GM18499 (cell line): ENCODE measurements around the gene CPED1.
"Not testable (repeated sequence)": the region's sequence is repeated elsewhere in the genome, so short reads cannot be mapped to it uniquely, and the experiment has no call there.

Experiments used
- ATAC-seq: cut with Tn5 transposase; IDR thresholded peaks from one replicate; pipeline ENCODE4 v1.9.1; 2021; ENCODE audit warnings: moderate number of reproducible peaks; ENCODE audit not compliant: insufficient read depth, unreplicated experiment

CPED1 gene

GRCh38 chr7:121036776-121037175 lies 48.3 kb downstream of the CPED1 start:
- not testable (repeated sequence) for ATAC-seq

GRCh38 chr7:121037329-121037728 lies 48.8 kb downstream of the CPED1 start:
- not testable (repeated sequence) for ATAC-seq

GRCh38 chr7:121037957-121038716 lies 49.6 kb downstream of the CPED1 start:
- ATAC-seq = no peak

- no peak for ATAC-seq
Observed at GRCh38 chr7:121038717-121039509, 50.4 kb downstream of the CPED1 start.

- ATAC-seq = no peak
Observed at GRCh38 chr7:121039510-121039822, 51.0 kb downstream of the CPED1 start.

- ATAC-seq = no peak
Observed at GRCh38 chr7:121039994-121040393, 51.5 kb downstream of the CPED1 start.

- ATAC-seq = no peak
Observed at GRCh38 chr7:121041516-121042148, 53.1 kb downstream of the CPED1 start.

- no peak for ATAC-seq
Observed at GRCh38 chr7:121042195-121042594, 53.7 kb downstream of the CPED1 start.

- no peak for ATAC-seq
Observed at GRCh38 chr7:121042899-121043298, 54.4 kb downstream of the CPED1 start.

GRCh38 chr7:121043314-121044234 lies 55.1 kb downstream of the CPED1 start:
- ATAC-seq = no peak

GRCh38 chr7:121045090-121045489 lies 56.6 kb downstream of the CPED1 start:
- no peak for ATAC-seq

- no peak for ATAC-seq
Observed at GRCh38 chr7:121046009-121046408, 57.5 kb downstream of the CPED1 start.

- no peak for ATAC-seq
Observed at GRCh38 chr7:121046893-121047468, 58.5 kb downstream of the CPED1 start.

- no peak for ATAC-seq
Observed at GRCh38 chr7:121048195-121048594, 59.7 kb downstream of the CPED1 start.

GRCh38 chr7:121049028-121049791 lies 60.7 kb downstream of the CPED1 start:
- ATAC-seq = no peak

GRCh38 chr7:121049897-121050296 lies 61.4 kb downstream of the CPED1 start:
- no peak for ATAC-seq

- ATAC-seq = no peak
Observed at GRCh38 chr7:121053219-121053618, 64.7 kb downstream of the CPED1 start.

GRCh38 chr7:121054925-121055324 lies 66.4 kb downstream of the CPED1 start:
- ATAC-seq = no peak

GRCh38 chr7:121057878-121058277 lies 69.4 kb downstream of the CPED1 start:
- no peak for ATAC-seq
